ENCODE data around the gene HECTD2.

The HECTD2 gene

DNA sequence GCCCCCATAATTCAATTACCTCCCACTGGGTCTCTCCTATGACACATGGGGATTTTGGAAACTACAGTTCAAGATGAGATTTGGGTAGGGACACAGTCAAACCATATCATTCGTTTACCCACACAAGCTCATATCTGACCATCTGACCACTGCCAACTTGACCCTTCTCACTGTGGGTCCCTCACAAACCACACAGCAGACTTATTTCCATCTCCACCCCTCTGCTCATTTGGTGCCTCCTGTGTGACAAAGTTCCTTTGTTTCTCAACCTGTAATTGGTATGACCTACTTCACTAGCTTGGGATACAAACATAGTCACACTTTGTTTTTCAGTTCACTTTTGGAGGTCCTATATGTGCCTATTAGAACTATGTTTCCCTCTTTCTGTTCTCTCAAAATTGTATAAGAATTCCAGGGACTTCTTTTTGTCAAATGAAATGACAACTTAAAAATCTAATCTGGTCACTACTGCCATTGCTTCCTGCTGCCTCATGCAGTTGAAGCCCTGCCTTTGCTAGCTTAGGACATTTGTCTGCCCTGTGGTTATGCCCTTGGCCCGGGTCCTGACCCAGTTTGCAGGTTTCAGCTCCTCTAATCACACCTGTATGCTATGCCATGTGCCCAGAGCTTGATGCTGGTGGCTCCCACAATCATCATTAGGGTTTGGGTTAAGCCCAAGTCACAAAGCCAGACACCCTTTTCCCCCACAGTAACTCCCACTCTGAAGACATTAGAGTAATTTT is 152.9 kb downstream of the HECTD2 start:
- no peak for ATAC-seq

DNA sequence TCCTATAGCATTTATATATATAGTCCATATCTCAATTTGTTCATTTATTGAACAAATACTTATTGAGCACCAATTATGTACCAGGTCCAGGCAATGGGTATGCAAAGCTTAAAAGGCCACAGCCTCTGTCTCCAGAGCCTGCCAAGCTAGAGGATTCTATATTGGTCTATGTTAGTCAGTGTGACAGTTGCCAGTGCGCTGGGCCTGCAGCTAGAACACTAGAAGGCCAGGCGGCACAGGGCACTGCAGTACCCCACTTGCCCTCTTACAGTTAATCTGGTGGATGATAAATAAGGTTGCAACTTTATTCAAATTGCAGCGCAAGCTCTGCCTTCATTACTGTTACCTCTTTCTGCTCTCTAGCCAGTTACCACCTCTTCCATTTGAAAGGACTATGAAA is 153.9 kb downstream of the HECTD2 start:
- TF ChIP-seq SNAI2 (CRISPR knock-in tag; IDR thresholded peaks at IDR 0.05) (no peak), OSR1 (CRISPR knock-in tag; IDR thresholded peaks at IDR 0.05) (no peak)
- TF ChIP-seq, protein P1, sequence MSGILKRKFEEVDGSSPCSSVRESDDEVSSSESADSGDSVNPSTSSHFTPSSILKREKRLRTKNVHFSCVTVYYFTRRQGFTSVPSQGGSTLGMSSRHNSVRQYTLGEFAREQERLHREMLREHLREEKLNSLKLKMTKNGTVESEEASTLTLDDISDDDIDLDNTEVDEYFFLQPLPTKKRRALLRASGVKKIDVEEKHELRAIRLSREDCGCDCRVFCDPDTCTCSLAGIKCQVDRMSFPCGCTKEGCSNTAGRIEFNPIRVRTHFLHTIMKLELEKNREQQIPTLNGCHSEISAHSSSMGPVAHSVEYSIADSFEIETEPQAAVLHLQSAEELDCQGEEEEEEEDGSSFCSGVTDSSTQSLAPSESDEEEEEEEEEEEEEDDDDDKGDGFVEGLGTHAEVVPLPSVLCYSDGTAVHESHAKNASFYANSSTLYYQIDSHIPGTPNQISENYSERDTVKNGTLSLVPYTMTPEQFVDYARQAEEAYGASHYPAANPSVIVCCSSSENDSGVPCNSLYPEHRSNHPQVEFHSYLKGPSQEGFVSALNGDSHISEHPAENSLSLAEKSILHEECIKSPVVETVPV (CRISPR knock-in tag; IDR thresholded peaks at IDR 0.05) = no peak
- ATAC-seq = no peak

More for the DNA sequence above, 152.9 kb downstream of the HECTD2 start:
- TF ChIP-seq ARNTL (CRISPR knock-in tag; IDR thresholded peaks at IDR 0.05; ENCODE audit: borderline replicate concordance, low read depth) = no peak
- TF ChIP-seq BACH2 (CRISPR knock-in tag; IDR thresholded peaks at IDR 0.05; ENCODE audit: borderline replicate concordance) = no peak
- TF ChIP-seq GLIS3 (CRISPR knock-in tag; IDR thresholded peaks at IDR 0.05) = no peak
- no peak for TF ChIP-seq ZFP3 (CRISPR knock-in tag; IDR thresholded peaks at IDR 0.05)
- no peak for TF ChIP-seq ZNF70 (CRISPR knock-in tag; IDR thresholded peaks at IDR 0.05)
- TF ChIP-seq ZFP30 (CRISPR knock-in tag; IDR thresholded peaks at IDR 0.05) = no peak
- no peak for TF ChIP-seq TOX (CRISPR knock-in tag; IDR thresholded peaks at IDR 0.05; ENCODE audit: borderline replicate concordance)
- TF ChIP-seq, protein P2, sequence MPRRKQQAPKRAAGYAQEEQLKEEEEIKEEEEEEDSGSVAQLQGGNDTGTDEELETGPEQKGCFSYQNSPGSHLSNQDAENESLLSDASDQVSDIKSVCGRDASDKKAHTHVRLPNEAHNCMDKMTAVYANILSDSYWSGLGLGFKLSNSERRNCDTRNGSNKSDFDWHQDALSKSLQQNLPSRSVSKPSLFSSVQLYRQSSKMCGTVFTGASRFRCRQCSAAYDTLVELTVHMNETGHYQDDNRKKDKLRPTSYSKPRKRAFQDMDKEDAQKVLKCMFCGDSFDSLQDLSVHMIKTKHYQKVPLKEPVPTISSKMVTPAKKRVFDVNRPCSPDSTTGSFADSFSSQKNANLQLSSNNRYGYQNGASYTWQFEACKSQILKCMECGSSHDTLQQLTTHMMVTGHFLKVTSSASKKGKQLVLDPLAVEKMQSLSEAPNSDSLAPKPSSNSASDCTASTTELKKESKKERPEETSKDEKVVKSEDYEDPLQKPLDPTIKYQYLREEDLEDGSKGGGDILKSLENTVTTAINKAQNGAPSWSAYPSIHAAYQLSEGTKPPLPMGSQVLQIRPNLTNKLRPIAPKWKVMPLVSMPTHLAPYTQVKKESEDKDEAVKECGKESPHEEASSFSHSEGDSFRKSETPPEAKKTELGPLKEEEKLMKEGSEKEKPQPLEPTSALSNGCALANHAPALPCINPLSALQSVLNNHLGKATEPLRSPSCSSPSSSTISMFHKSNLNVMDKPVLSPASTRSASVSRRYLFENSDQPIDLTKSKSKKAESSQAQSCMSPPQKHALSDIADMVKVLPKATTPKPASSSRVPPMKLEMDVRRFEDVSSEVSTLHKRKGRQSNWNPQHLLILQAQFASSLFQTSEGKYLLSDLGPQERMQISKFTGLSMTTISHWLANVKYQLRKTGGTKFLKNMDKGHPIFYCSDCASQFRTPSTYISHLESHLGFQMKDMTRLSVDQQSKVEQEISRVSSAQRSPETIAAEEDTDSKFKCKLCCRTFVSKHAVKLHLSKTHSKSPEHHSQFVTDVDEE (CRISPR knock-in tag; IDR thresholded peaks at IDR 0.05) = no peak
- no peak for TF ChIP-seq ZNF565 (CRISPR knock-in tag; conservative IDR thresholded peaks at IDR 0.05; ENCODE audit: low read depth)
- no peak for TF ChIP-seq RARB (CRISPR knock-in tag; IDR thresholded peaks at IDR 0.05)
- TF ChIP-seq OSR1 (CRISPR knock-in tag; IDR thresholded peaks at IDR 0.05) = no peak
- TF ChIP-seq, protein P3, sequence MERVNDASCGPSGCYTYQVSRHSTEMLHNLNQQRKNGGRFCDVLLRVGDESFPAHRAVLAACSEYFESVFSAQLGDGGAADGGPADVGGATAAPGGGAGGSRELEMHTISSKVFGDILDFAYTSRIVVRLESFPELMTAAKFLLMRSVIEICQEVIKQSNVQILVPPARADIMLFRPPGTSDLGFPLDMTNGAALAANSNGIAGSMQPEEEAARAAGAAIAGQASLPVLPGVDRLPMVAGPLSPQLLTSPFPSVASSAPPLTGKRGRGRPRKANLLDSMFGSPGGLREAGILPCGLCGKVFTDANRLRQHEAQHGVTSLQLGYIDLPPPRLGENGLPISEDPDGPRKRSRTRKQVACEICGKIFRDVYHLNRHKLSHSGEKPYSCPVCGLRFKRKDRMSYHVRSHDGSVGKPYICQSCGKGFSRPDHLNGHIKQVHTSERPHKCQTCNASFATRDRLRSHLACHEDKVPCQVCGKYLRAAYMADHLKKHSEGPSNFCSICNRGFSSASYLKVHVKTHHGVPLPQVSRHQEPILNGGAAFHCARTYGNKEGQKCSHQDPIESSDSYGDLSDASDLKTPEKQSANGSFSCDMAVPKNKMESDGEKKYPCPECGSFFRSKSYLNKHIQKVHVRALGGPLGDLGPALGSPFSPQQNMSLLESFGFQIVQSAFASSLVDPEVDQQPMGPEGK (CRISPR knock-in tag; IDR thresholded peaks at IDR 0.05; ENCODE audit: borderline replicate concordance) = no peak
- no peak for TF ChIP-seq ZC3H10 (CRISPR knock-in tag; IDR thresholded peaks at IDR 0.05)
- TF ChIP-seq, protein P4, sequence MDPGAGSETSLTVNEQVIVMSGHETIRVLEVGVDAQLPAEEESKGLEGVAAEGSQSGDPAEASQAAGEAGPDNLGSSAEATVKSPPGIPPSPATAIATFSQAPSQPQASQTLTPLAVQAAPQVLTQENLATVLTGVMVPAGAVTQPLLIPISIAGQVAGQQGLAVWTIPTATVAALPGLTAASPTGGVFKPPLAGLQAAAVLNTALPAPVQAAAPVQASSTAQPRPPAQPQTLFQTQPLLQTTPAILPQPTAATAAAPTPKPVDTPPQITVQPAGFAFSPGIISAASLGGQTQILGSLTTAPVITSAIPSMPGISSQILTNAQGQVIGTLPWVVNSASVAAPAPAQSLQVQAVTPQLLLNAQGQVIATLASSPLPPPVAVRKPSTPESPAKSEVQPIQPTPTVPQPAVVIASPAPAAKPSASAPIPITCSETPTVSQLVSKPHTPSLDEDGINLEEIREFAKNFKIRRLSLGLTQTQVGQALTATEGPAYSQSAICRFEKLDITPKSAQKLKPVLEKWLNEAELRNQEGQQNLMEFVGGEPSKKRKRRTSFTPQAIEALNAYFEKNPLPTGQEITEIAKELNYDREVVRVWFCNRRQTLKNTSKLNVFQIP (CRISPR knock-in tag; IDR thresholded peaks at IDR 0.05; ENCODE audit: borderline replicate concordance, low read depth) = no peak
- TF ChIP-seq ISL1 (CRISPR knock-in tag; IDR thresholded peaks at IDR 0.05) = no peak
- TF ChIP-seq, protein P5, sequence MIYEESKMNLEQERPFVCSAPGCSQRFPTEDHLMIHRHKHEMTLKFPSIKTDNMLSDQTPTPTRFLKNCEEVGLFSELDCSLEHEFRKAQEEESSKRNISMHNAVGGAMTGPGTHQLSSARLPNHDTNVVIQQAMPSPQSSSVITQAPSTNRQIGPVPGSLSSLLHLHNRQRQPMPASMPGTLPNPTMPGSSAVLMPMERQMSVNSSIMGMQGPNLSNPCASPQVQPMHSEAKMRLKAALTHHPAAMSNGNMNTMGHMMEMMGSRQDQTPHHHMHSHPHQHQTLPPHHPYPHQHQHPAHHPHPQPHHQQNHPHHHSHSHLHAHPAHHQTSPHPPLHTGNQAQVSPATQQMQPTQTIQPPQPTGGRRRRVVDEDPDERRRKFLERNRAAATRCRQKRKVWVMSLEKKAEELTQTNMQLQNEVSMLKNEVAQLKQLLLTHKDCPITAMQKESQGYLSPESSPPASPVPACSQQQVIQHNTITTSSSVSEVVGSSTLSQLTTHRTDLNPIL (CRISPR knock-in tag; IDR thresholded peaks at IDR 0.05; ENCODE audit: low read depth) = no peak
- TF ChIP-seq ESRRG (CRISPR knock-in tag; IDR thresholded peaks at IDR 0.05) = no peak
